A549 (cell line): ENCODE results near the gene CADM1. TPM values are rescaled to one million over a fixed set of nuclear protein-coding genes. Genes with fewer than 3 reads are reported as not detected.

Source experiments
- ATAC-seq, 2 experiments: fragments of 200-7000 bp in 1 of 2; fragments of >200 bp in 1 of 2; cut with Nextera tagmentation in 1 of 2; cut with Tn5 transposase in 1 of 2; 3 replicates each; pipeline versions ENCODE4 v1.8.0 to v1.9.1; 2018 to 2020; ENCODE audit warnings: mild to moderate bottlenecking in 1 of 2, moderate library complexity in 1 of 2
- CTCF ChIA-PET: fragments of 300-600 bp; sonication (Branson Sonifier 250); formaldehyde crosslinking; extraction: SDS; loops from one replicate; lab custom pipeline; 2021; ENCODE audit warnings: antibody characterized with exemption, inconsistent platforms; lab: Yijun Ruan, JAX
- POLR2A ChIA-PET: fragments of 350-600 bp; formaldehyde crosslinking; extraction: SDS; loops from one replicate; lab custom pipeline; 2021; ENCODE audit warnings: antibody characterized with exemption, inconsistent platforms; lab: Yijun Ruan, JAX
- DNase-seq, 2 experiments: peaks; one replicate each; pipeline versions ENCODE4 v3.0.0 to v3.0.0-alpha.2; 2011 to 2016; ENCODE audit warnings: low read depth in 1 of 2, low spot score in 1 of 2
- FAIRE-seq: peaks from 2 replicates; lab custom pipeline; 2011; peaks lifted over from hg19 to GRCh38; lab: Jason Lieb, UNC
- H3K27ac ChIP-seq, 2 experiments: fragments of >200 bp; sonication (Bioruptor Twin); formaldehyde crosslinking; 3 replicates each; pipeline ENCODE4 v1.5.1; 2016 to 2017
- H3K4me1 ChIP-seq: fragments of >200 bp; sonication (Bioruptor Twin); formaldehyde crosslinking; 3 replicates; pipeline ENCODE4 v1.6.1; 2016
- H3K4me2 ChIP-seq: fragments of >200 bp; sonication (Bioruptor Twin); formaldehyde crosslinking; 3 replicates; pipeline ENCODE4 v1.6.1; 2016
- H3K4me3 ChIP-seq: fragments of >200 bp; sonication (Bioruptor Twin); formaldehyde crosslinking; 3 replicates; pipeline ENCODE4 v1.5.1; 2016
- H3K9me3 ChIP-seq: fragments of >200 bp; sonication (Bioruptor Twin); formaldehyde crosslinking; 3 replicates; pipeline ENCODE4 v1.6.1; 2016
- CBX2 ChIP-seq: fragments of 200-600 bp; sonication (generic); IDR thresholded peaks from 2 replicates; pipeline ENCODE4 v1.6.1; 2016; ENCODE audit warnings: low read depth, mild to moderate bottlenecking, borderline replicate concordance
- CEBPB ChIP-seq, 2 experiments: fragments of >200 bp in 1 of 2; sonication (Bioruptor Twin) in 1 of 2; formaldehyde crosslinking in 1 of 2; IDR thresholded peaks; 2 replicates each; pipeline ENCODE4 v1.6.1; 2012 to 2016
- CHD2 ChIP-seq: fragments of 150-350 bp; IDR thresholded peaks from 2 replicates; pipeline ENCODE4 v1.6.1; 2014; ENCODE audit warnings: low read length; ENCODE audit not compliant: partially characterized antibody
- CHD4 ChIP-seq: fragments of 200-600 bp; sonication (generic); IDR thresholded peaks from 2 replicates; pipeline ENCODE4 v1.6.1; 2016; ENCODE audit warnings: antibody characterized with exemption, mild to moderate bottlenecking, borderline replicate concordance
- ESRRA ChIP-seq: fragments of 150-350 bp; IDR thresholded peaks from 2 replicates; pipeline ENCODE4 v1.6.1; 2014; ENCODE audit warnings: mild to moderate bottlenecking, low read length, borderline replicate concordance
- FOSB ChIP-seq: fragments of 250-450 bp; sonication (Bioruptor Pico); IDR thresholded peaks from 2 replicates; pipeline ENCODE4 v1.5.0; 2020; ENCODE audit warnings: mild to moderate bottlenecking, moderate library complexity
- GATA3 ChIP-seq: IDR thresholded peaks from 2 replicates; pipeline ENCODE4 v1.6.1; 2012; ENCODE audit warnings: borderline replicate concordance
- JUN ChIP-seq, 2 experiments: fragments of >200 bp; sonication (Bioruptor Twin); formaldehyde crosslinking; IDR thresholded peaks; 2 replicates in 1 of 2; 3 replicates in 1 of 2; pipeline ENCODE4 v1.6.1; 2016 to 2017
- MAZ ChIP-seq: fragments of 150-350 bp; IDR thresholded peaks from 2 replicates; pipeline ENCODE4 v1.6.1; 2014; ENCODE audit warnings: antibody characterized with exemption, low read depth, low read length, borderline replicate concordance
- NPAS2 ChIP-seq: fragments of 250-450 bp; sonication (Bioruptor Pico); IDR thresholded peaks from 2 replicates; pipeline ENCODE4 v1.8.0; 2022; ENCODE audit warnings: mild to moderate bottlenecking, moderate library complexity, borderline replicate concordance
- PHF8 ChIP-seq: fragments of 200-600 bp; sonication (generic); IDR thresholded peaks from 2 replicates; pipeline ENCODE4 v1.6.1; 2016; ENCODE audit warnings: low read depth, mild to moderate bottlenecking, antibody characterized with exemption, moderate library complexity, borderline replicate concordance
- POLR2AphosphoS2 ChIP-seq: conservative IDR thresholded peaks from 2 replicates; pipeline ENCODE4 v1.6.1; 2012; ENCODE audit warnings: low read length, improper control_type of control experiment, inconsistent platforms
- RCOR1 ChIP-seq: fragments of 150-350 bp; IDR thresholded peaks from 2 replicates; pipeline ENCODE4 v1.6.1; 2014; ENCODE audit warnings: antibody characterized with exemption, low read length, low read depth
- TFCP2L1 ChIP-seq: fragments of 250-450 bp; sonication (Bioruptor Pico); IDR thresholded peaks from 2 replicates; pipeline ENCODE4 v1.5.0; 2021; ENCODE audit warnings: mild to moderate bottlenecking
- WGBS: methylation state at CpG from one replicate; pipeline ENCODE4 v1.1.6; 2017; ENCODE audit errors: missing lambda C conversion rate; 5-methylcytosine and 5-hydroxymethylcytosine counted together
- polyA plus RNA-seq, 4 experiments: library from polyadenylated mRNA; depleted of rRNA in 3 of 4; stranded (reverse); fragments of >200 nt; fragmentation: RNase III in 1 of 4; extraction: RNeasy Plus Mini Kit Qiagen cat#74134 plus additional on column Dnase treatment in 1 of 4; gene quantifications; 2 replicates in 3 of 4; 3 replicates in 1 of 4; pipeline ENCODE4 v1.2.3, GENCODE V29; 2011 to 2017
- TF ChIP-seq, protein P1 (sequence below): fragments of 200-600 bp; sonication (generic); IDR thresholded peaks from 2 replicates; pipeline ENCODE4 v1.6.1; 2016; ENCODE audit warnings: antibody characterized with exemption, mild to moderate bottlenecking, moderate library complexity
- TF ChIP-seq, protein P2 (sequence below): IDR thresholded peaks from 2 replicates; pipeline ENCODE4 v1.6.1; 2012; ENCODE audit warnings: low read depth, borderline replicate concordance
- TF ChIP-seq, protein P3 (sequence below): fragments of >200 bp; sonication (Bioruptor Twin); formaldehyde crosslinking; IDR thresholded peaks from 2 replicates; pipeline ENCODE4 v1.6.1; 2016
- TF ChIP-seq, protein P4 (sequence below): fragments of 250-450 bp; sonication (Bioruptor Pico); IDR thresholded peaks from 2 replicates; pipeline ENCODE4 v1.5.0; 2021; ENCODE audit warnings: mild to moderate bottlenecking, moderate library complexity, borderline replicate concordance

Gene CADM1
- polyA plus RNA-seq, 2 of the 4 experiments (the other 2 are of a cell fraction) = 33.4 to 36.7 TPM

DNA sequence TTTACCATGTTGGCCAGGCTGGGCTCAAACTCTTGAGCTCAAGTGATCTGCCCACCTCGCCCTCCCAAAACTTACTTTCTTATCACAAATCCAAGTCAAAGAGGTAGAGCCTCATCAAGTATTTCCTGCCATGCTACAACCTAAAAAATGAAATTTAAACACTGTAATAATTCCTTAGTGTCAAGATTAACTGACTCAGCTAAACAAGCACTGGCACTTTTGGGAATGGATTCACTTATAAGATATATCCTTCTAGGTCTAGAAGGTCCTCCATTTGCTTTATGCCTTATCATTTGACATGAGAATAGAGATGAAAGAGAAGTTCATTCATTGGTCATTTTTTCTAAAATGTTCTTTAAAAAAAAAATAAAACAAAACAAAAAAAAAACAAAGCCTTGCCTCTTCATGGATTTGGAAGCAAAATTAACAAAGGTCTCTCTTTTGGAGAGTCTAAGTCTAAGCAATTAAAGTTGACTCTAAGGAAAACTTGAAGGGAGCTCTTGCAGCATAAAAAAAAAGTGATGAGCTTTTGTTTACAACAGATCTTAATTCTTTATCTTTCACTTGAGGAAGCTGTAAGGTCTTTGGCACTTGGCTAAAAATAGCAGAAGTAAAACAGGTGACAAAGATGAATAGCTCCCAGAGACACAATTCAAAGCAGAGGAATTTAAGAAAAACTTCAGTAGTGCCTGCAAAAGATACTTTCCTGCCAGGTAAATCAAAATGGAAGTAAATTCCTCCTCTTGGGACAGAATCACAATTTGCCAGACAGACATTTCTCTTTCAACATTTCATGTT, 50.3 kb downstream of the CADM1 start:
- no peak for ATAC-seq
- H3K27ac ChIP-seq = no peak overlapping the region
- CTCF ChIA-PET = interaction anchor here (1.7 kb wide), 1 partner anchor 9 kb away, joined by 5 read pairs; no protein-coding TSS in a partner anchor
- DNase-seq = no peak
- no peak for FAIRE-seq
- WGBS = 94% methylated on average over 1 of the region's 1 CpG
- no peak for TF ChIP-seq CEBPB (IDR thresholded peaks at IDR 0.05)
- TF ChIP-seq CHD4 = no peak
- TF ChIP-seq MAZ = no peak
- TF ChIP-seq FOSB (CRISPR knock-in tag) = no peak
- TF ChIP-seq TFCP2L1 (CRISPR knock-in tag) = no peak
- TF ChIP-seq, all 56 proteins: peak for 0
- Histone ChIP-seq H3K9me3 (no peaks in the 10 kb centered on the region), H3K4me2 (no peak overlapping the region), H3K4me3 (no peak overlapping the region), H3K4me1 (peaks cover 16% of the 10 kb centered on the region; the same call in 2 of the 3 replicates)
- POLR2A ChIA-PET = no interaction called here

DNA sequence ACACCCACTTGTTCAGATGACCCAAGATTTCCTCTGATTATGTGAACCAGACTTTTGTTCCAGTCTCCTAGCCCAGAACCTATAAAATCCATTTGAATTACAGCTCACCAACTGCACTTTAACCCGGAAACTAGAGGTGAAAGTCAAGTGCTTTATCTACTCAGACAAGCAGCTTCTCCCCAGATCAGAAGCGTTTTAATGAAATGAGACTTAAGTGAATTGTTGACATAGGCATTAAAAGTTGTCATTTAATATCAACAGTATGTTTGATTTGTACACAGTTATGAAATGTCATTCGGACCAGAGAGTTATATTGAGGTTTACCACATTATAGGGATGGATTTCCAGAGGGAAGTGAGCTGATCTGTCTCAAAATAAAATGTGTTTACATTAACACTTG, 52.0 kb downstream of the CADM1 start:
- H3K27ac ChIP-seq = no peak overlapping the region
- H3K9me3 ChIP-seq = peaks cover 4% of the 10 kb centered on the region; the same call in 2 of the 3 replicates
- ChIA-PET POLR2A (no interaction called here), CTCF (no interaction called here)
- TF ChIP-seq GATA3 (peak; percentile 41; the same call in 1 of the 2 replicates), CHD2 (no peak)
- no peak overlapping the region for H3K4me3 ChIP-seq
- H3K4me1 ChIP-seq = peaks cover 16% of the 10 kb centered on the region; the same call in 2 of the 3 replicates
- 8% methylated on average over 3 of the region's 3 CpGs for WGBS
- peak overlapping the region; percentile 6; the same call in 2 of the 3 replicates for H3K4me2 ChIP-seq
- DNase-seq (peak in 1 of 2 experiments; percentile 16), ATAC-seq (no peak), FAIRE-seq (no peak)

DNA sequence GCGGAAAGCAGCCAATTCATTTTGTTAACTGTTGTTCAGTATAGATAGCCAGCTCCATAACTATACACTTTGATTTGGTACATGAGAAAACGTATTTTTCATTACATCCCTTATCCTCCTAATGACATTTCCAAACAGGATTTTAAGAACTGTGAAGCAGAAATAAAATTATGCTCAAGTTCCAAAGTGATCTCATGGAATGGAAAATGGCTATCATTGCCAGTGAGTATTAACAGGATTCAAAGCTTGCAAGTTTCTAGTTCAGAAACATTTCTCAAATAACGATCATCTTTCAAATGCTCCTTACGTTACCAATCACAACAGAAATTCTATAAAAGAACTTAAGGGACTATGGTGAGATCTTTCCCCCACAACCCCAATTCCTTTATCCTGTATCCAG, 53.7 kb downstream of the CADM1 start:
- Histone ChIP-seq H3K4me3 (no peak overlapping the region), H3K27ac (no peak overlapping the region), H3K9me3 (peaks cover 8% of the 10 kb centered on the region; the same call in 2 of the 3 replicates), H3K4me2 (no peak overlapping the region), H3K4me1 (peaks cover 16% of the 10 kb centered on the region; the same call in 2 of the 3 replicates)
- ChIA-PET POLR2A (no interaction called here), CTCF (no interaction called here)
- WGBS = 93% methylated on average over 4 of the region's 4 CpGs
- DNase-seq (no peak), FAIRE-seq (no peak), ATAC-seq (no peak)
- TF ChIP-seq CHD2 (no peak), RCOR1 (no peak), JUN (IDR thresholded peaks at IDR 0.05) (no peak)

DNA sequence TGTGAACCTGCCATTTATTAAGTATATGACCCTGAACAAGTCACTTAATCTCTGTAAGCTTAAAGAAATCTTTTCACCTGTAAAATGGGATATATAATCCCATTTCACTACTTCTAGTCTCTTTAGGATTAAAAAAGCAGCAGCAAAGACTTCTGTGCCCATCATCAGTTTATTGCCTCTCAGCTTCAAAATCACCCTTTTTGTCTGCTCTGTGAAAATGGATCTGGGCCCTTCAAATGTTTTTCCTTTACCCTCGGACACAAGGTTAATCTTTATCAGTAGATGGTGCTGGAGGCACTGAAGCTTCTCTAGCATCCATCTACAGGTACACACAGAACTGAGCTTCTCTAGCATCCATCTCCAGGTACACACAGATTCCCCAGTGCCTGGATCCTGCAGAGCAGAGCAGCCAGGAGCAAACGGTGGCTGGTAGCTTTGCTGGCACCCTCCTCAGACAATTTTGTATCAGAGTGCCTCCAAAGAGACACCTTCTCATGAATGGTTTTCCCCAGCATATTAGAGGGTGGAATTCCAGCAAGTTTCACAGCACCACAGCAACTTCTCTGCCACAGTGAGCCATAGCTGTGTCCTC, 56.8 kb downstream of the CADM1 start:
- ChIA-PET CTCF (no interaction called here), POLR2A (no interaction called here)
- ATAC-seq (no peak), FAIRE-seq (no peak), DNase-seq (no peak)
- no peak overlapping the region for H3K4me3 ChIP-seq
- H3K27ac ChIP-seq = no peak overlapping the region
- whole genome bisulfite sequencing = 79% methylated on average over 1 of the region's 2 CpGs
- H3K4me2 ChIP-seq = no peak overlapping the region
- TF ChIP-seq POLR2AphosphoS2 (no peak), TFCP2L1 (CRISPR knock-in tag) (no peak), PHF8 (no peak), ESRRA (no peak), NPAS2 (CRISPR knock-in tag) (no peak), GATA3 (no peak), CBX2 (no peak), JUN (IDR thresholded peaks at IDR 0.05) (no peak)
- TF ChIP-seq, protein P1, sequence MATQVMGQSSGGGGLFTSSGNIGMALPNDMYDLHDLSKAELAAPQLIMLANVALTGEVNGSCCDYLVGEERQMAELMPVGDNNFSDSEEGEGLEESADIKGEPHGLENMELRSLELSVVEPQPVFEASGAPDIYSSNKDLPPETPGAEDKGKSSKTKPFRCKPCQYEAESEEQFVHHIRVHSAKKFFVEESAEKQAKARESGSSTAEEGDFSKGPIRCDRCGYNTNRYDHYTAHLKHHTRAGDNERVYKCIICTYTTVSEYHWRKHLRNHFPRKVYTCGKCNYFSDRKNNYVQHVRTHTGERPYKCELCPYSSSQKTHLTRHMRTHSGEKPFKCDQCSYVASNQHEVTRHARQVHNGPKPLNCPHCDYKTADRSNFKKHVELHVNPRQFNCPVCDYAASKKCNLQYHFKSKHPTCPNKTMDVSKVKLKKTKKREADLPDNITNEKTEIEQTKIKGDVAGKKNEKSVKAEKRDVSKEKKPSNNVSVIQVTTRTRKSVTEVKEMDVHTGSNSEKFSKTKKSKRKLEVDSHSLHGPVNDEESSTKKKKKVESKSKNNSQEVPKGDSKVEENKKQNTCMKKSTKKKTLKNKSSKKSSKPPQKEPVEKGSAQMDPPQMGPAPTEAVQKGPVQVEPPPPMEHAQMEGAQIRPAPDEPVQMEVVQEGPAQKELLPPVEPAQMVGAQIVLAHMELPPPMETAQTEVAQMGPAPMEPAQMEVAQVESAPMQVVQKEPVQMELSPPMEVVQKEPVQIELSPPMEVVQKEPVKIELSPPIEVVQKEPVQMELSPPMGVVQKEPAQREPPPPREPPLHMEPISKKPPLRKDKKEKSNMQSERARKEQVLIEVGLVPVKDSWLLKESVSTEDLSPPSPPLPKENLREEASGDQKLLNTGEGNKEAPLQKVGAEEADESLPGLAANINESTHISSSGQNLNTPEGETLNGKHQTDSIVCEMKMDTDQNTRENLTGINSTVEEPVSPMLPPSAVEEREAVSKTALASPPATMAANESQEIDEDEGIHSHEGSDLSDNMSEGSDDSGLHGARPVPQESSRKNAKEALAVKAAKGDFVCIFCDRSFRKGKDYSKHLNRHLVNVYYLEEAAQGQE = no peak
- TF ChIP-seq, protein P2, sequence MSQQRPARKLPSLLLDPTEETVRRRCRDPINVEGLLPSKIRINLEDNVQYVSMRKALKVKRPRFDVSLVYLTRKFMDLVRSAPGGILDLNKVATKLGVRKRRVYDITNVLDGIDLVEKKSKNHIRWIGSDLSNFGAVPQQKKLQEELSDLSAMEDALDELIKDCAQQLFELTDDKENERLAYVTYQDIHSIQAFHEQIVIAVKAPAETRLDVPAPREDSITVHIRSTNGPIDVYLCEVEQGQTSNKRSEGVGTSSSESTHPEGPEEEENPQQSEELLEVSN = no peak
- TF ChIP-seq, protein P3, sequence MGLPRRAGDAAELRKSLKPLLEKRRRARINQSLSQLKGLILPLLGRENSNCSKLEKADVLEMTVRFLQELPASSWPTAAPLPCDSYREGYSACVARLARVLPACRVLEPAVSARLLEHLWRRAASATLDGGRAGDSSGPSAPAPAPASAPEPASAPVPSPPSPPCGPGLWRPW = no peak
- TF ChIP-seq, protein P4, sequence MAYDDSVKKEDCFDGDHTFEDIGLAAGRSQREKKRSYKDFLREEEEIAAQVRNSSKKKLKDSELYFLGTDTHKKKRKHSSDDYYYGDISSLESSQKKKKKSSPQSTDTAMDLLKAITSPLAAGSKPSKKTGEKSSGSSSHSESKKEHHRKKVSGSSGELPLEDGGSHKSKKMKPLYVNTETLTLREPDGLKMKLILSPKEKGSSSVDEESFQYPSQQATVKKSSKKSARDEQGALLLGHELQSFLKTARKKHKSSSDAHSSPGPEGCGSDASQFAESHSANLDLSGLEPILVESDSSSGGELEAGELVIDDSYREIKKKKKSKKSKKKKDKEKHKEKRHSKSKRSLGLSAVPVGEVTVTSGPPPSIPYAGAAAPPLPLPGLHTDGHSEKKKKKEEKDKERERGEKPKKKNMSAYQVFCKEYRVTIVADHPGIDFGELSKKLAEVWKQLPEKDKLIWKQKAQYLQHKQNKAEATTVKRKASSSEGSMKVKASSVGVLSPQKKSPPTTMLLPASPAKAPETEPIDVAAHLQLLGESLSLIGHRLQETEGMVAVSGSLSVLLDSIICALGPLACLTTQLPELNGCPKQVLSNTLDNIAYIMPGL (CRISPR knock-in tag) = no peak
- peaks cover 5% of the 10 kb centered on the region; the same call in 2 of the 3 replicates for H3K4me1 ChIP-seq
- H3K9me3 ChIP-seq = peaks cover 8% of the 10 kb centered on the region; the same call in 2 of the 3 replicates
